ENCODE measurements around the gene CTCFL. TPM values are rescaled to one million over a fixed set of nuclear protein-coding genes. Genes with fewer than 3 reads are reported as not detected.

The CTCFL gene
- total and polyA plus RNA-seq, 2 of the 13 experiments (the other 11 are each of a cell fraction or from before 2014, with no cell fraction given), result 0.04 TPM; not detected in 1

DNA sequence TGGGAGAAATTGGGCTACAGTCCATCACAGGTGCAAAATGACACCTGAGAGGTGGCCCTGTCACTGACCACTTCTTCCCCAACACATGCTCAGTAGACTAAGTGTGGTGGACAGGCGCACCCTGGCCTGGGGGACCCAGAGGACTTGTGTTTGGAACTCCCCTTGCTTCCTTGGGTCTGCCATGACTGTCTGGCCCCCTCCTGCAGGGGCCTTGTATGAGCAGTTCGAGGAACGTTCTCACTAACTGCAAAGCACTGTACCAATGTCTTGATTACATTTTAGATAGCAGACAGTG is 32.0 kb upstream of the CTCFL start (continued):
- no peak for TF ChIP-seq ZSCAN21 (CRISPR knock-in tag; IDR thresholded peaks at IDR 0.05; ENCODE audit: borderline replicate concordance)
- TF ChIP-seq ASH2L (IDR thresholded peaks at IDR 0.05; ENCODE audit: insufficient read length, low read depth, low read length), result no peak

DNA sequence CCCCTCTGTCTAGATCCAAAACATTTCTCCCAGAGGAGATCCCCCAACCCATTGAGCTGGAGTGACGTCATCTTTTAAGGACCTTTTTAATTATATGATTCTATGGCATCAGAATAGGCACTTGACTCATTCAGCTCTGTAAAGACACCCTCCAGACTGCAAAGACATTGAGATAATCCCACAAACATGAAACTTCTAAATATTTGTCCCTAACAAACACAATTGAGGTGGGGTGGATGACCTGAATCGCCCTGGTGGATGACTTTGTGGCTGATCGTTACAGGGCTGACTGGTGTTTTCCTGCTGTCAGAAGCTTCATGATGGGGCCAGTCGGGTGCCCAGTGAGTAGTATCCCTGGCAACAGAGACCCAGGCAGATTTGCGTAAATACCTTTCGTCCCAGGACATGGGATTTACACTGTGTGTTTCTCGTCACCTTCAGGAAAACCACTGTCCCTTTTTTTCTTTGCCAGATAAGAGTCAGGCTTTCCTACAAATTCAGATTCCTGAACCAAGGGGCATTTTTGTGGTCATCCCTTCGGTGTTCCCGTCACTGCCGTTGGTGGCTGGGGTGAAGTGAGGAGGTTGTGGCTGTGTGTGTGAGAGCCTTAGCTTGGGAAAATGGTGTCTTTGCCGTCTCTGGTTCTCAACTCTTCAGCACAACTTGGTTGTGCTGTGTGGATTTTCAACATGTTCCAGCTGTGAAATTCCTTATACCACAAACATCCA is 30.7 kb upstream of the CTCFL start:
- no TSS peak for BruUV-seq (replicated peaks)
- CTCF ChIA-PET (ENCODE audit: low intra/inter-chr PET ratio, low total read pairs), result interaction anchor here (1.9 kb wide), 1 partner anchor 28 kb away, joined by 4 read pairs; no protein-coding TSS in a partner anchor
- Histone ChIP-seq H3K4me1 (ENCODE audit: insufficient read depth, low read length) (peaks cover 65% of the 10 kb centered on the region), H2AFZ (ENCODE audit: low read length) (no peak overlapping the region), H3K9ac (ENCODE audit: insufficient read depth, low read depth, low read length) (no peak overlapping the region), H3K27ac (ENCODE audit: extremely low read length, insufficient read depth, low read length) (peak overlapping the region; percentile 15), H3K9me3 (ENCODE audit: low read length) (no peaks in the 10 kb centered on the region), H4K20me1 (ENCODE audit: insufficient read depth, low read length) (no peaks in the 10 kb centered on the region), H3K4me3 (replicated peaks in 1 of 3; ENCODE audit: insufficient read depth in 1 of 3, low read depth in 2 of 3, low read length in 3 of 3) (peak overlapping the region in 1 of 3 experiments; percentile 2; a peak in 1 of 6 replicates), H3K79me2 (ENCODE audit: insufficient read depth, low read length) (no peaks in the 10 kb centered on the region), H3K27me3 (ENCODE audit: control insufficient read depth in 1 of 2, insufficient read depth in 2 of 2, low read length in 2 of 2) (peaks cover 7 to 32% of the 10 kb centered on the region in 2 experiments; a peak in 4 of 5 replicates), H3K4me2 (ENCODE audit: low read depth, low read length) (peak overlapping the region; percentile 41), H3K36me3 (replicated peaks in 1 of 2; ENCODE audit: control insufficient read depth in 1 of 2, insufficient read depth in 2 of 2, low read length in 2 of 2) (no peaks in the 10 kb centered on the region)
- ATAC-seq, result peak; percentile 58
- 31% methylated on average over 11 of the region's 11 CpGs for WGBS (ENCODE audit: low lambda C conversion rate)
- in situ Hi-C loops (cut with HindIII; ENCODE audit: extremely low pct_ligation_motif_present, low pct_unique_long_range_greater_than_20kb) (no loop called here), intact Hi-C loops (cut with micrococcal nuclease; ENCODE audit: unreplicated experiment) (loop anchor here (5.0 kb wide), 1 partner anchor 37 kb away; no protein-coding TSS in a partner anchor)
- FAIRE-seq, result peak; percentile 15
- no peak for DNase-seq (ENCODE audit: low spot score)
- POLR2A ChIA-PET, result interaction anchor here (0.9 to 1.9 kb wide), 7 partner anchors 8 to 34 kb away, joined by 3 to 11 read pairs (median 6); no protein-coding TSS in a partner anchor
- no peak for TF ChIP-seq RELA (CRISPR knock-in tag; IDR thresholded peaks at IDR 0.05)
- TF ChIP-seq POGZ (CRISPR knock-in tag; IDR thresholded peaks at IDR 0.05), result no peak
- no peak for TF ChIP-seq CCDC6 (CRISPR knock-in tag; IDR thresholded peaks at IDR 0.05)
- TF ChIP-seq BHLHE40 (IDR thresholded peaks at IDR 0.05; ENCODE audit: low read length), result peak; percentile 62
- no peak for TF ChIP-seq MXD1 (CRISPR knock-in tag; IDR thresholded peaks at IDR 0.05)
- TF ChIP-seq PHF8 (CRISPR knock-in tag; IDR thresholded peaks at IDR 0.05), result no peak
- no peak for TF ChIP-seq ZBTB7A (CRISPR knock-in tag; IDR thresholded peaks at IDR 0.05)
- TF ChIP-seq ZNF619 (CRISPR knock-in tag; IDR thresholded peaks at IDR 0.05), result 0 out of 2 replicates have a peak, but pooled peaks have one; percentile 35
- TF ChIP-seq HDAC1 (CRISPR knock-in tag; IDR thresholded peaks at IDR 0.05), result peak; percentile 38
- TF ChIP-seq ZNF850 (CRISPR knock-in tag; conservative IDR thresholded peaks at IDR 0.05), result no peak; the same call in 1 of the 2 replicates
- no peak for TF ChIP-seq MTA3 (CRISPR knock-in tag; IDR thresholded peaks at IDR 0.05)
- TF ChIP-seq ZNF101 (CRISPR knock-in tag; IDR thresholded peaks at IDR 0.05; ENCODE audit: borderline replicate concordance, low read depth), result no peak
- no peak for TF ChIP-seq KAT7 (CRISPR knock-in tag; IDR thresholded peaks at IDR 0.05; ENCODE audit: borderline replicate concordance)
- TF ChIP-seq ZNF274 (CRISPR knock-in tag; IDR thresholded peaks at IDR 0.05), result no peak
- TF ChIP-seq ZBTB10 (CRISPR knock-in tag; IDR thresholded peaks at IDR 0.05; ENCODE audit: borderline replicate concordance), result no peak
- no peak for TF ChIP-seq ZNF672 (CRISPR knock-in tag; IDR thresholded peaks at IDR 0.05)
- no peak for TF ChIP-seq ZSCAN22 (CRISPR knock-in tag; IDR thresholded peaks at IDR 0.05)
- TF ChIP-seq, protein P1, sequence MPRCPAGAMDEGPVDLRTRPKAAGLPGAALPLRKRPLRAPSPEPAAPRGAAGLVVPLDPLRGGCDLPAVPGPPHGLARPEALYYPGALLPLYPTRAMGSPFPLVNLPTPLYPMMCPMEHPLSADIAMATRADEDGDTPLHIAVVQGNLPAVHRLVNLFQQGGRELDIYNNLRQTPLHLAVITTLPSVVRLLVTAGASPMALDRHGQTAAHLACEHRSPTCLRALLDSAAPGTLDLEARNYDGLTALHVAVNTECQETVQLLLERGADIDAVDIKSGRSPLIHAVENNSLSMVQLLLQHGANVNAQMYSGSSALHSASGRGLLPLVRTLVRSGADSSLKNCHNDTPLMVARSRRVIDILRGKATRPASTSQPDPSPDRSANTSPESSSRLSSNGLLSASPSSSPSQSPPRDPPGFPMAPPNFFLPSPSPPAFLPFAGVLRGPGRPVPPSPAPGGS (CRISPR knock-in tag; IDR thresholded peaks at IDR 0.05), result no peak
